Stimulated activated CD4-positive, alpha-beta T cell treated with anti-CD3 and anti-CD28 coated beads, Interleukin-4, amount 100 ng/mL, for 1 hour (primary cell): ENCODE measurements around the gene CACNB2.
"Not testable (repeated sequence)": the region's sequence is repeated elsewhere in the genome, so short reads cannot be mapped to it uniquely, and the experiment has no call there.

Experiments
- DNase-seq: peaks from one replicate; pipeline ENCODE4 v3.0.0-alpha.2; 2020

Gene CACNB2

GRCh38 chr10:18583575-18584270 lies 443.5 kb downstream of the CACNB2 start:
- DNase-seq: no peak

DNA sequence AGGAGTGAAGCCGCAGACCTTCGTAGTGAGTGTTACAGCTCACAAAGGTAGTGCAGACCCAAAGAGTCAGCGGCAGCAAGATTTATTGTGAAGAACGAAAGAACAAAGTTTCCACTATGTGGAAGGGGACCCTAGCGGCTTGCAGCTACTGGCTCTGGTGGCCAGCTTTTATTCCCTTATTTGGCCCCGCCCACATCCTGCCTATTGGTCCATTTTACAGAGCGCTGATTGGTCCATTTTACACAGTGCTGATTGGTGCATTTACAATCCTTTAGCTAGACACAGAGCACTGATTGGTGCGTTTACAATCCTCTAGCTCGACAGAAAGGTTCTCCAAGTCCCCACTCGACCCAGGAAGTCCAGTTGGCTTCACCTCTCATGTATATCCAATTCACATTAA lies 446.4 kb downstream of the CACNB2 start:
- not testable (repeated sequence) for DNase-seq

GRCh38 chr10:18591141-18591540 lies 450.9 kb downstream of the CACNB2 start:
- DNase-seq: not testable (repeated sequence)
